ENCODE data around the gene SP100. TPM values are rescaled to one million over a fixed set of nuclear protein-coding genes. Genes with fewer than 3 reads are reported as not detected.

SP100 gene
- total and polyA plus RNA-seq, 4 donors: 56.2 to 128 (median 81.1) TPM

GRCh38 chr2:230471074-230471473 lies 55.1 kb downstream of the SP100 start:
- no peak for TF ChIP-seq CTCF (IDR thresholded peaks at IDR 0.05; ENCODE audit: control extremely low read depth, extremely low read depth)
- H3K9me3 ChIP-seq (ENCODE audit: control insufficient read depth in 4 of 4, insufficient read depth in 3 of 4, low read length in 3 of 4): peaks cover 0 to 2% (median 0%) of the 10 kb centered on the region in 4 donors
- DNase-seq (no peak), ATAC-seq (ENCODE audit: insufficient read depth, low FRiP score) (no peak)
- no peak overlapping the region for H3K4me3 ChIP-seq
- no peaks in the 10 kb centered on the region for H3K27me3 ChIP-seq (ENCODE audit: control insufficient read depth in 3 of 3, insufficient read depth in 3 of 3, low read length in 2 of 3)
- H3K4me1 ChIP-seq (ENCODE audit: control insufficient read depth in 5 of 5, insufficient read depth in 5 of 5, low read length in 5 of 5): peaks cover 0 to 2% (median 0%) of the 10 kb centered on the region in 5 donors
- no peak overlapping the region for H3K27ac ChIP-seq (ENCODE audit: low read depth in 1 of 2, low read length in 1 of 2)
- H3K9ac ChIP-seq (ENCODE audit: insufficient read depth in 1 of 2, low read length in 2 of 2): no peak overlapping the region
- whole genome bisulfite sequencing, 2 donors: 90% methylated on average over 4 of the region's 4 CpGs
- peaks cover 20 to 33% (median 22%) of the 10 kb centered on the region in 4 donors for H3K36me3 ChIP-seq (ENCODE audit: control insufficient read depth in 4 of 4, insufficient read depth in 4 of 4, low read length in 4 of 4)

DNA sequence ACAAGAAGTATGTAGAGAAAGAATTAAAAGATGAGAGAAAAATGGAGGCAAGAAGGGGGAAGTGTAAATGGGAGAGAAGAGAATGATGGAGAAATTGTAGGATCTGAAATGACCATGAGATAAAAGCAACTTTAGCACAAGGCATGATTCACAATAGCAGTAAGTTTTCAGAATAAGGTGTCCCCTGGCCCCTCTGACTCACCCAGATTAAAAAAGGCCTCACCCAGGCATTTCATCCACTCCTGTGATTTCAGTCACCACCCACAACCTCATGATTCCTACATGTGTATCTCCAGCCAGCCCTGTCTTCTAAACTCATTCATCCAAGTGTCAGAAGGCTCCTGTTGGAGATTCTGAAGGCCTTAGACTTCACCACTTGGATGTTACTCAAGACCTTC lies 56.6 kb downstream of the SP100 start:
- DNase-seq (no peak), ATAC-seq (ENCODE audit: insufficient read depth, low FRiP score) (no peak)
- H3K4me1 ChIP-seq (ENCODE audit: control insufficient read depth in 5 of 5, insufficient read depth in 5 of 5, low read length in 5 of 5): peaks cover 0 to 2% (median 0%) of the 10 kb centered on the region in 5 donors
- peaks cover 13 to 21% (median 18%) of the 10 kb centered on the region in 4 donors for H3K36me3 ChIP-seq (ENCODE audit: control insufficient read depth in 4 of 4, insufficient read depth in 4 of 4, low read length in 4 of 4)
- TF ChIP-seq CTCF (IDR thresholded peaks at IDR 0.05; ENCODE audit: control extremely low read depth, extremely low read depth): no peak
- H3K27me3 ChIP-seq (ENCODE audit: control insufficient read depth in 3 of 3, insufficient read depth in 3 of 3, low read length in 2 of 3): no peaks in the 10 kb centered on the region
- H3K9me3 ChIP-seq (ENCODE audit: control insufficient read depth in 4 of 4, insufficient read depth in 3 of 4, low read length in 3 of 4): peaks cover 0 to 2% (median 0%) of the 10 kb centered on the region in 4 donors
- no peak overlapping the region for H3K4me3 ChIP-seq
- no peak overlapping the region for H3K9ac ChIP-seq (ENCODE audit: insufficient read depth in 1 of 2, low read length in 2 of 2)
- no peak overlapping the region for H3K27ac ChIP-seq (ENCODE audit: low read depth in 1 of 2, low read length in 1 of 2)

- peaks cover 0 to 2% (median 0%) of the 10 kb centered on the region in 4 donors for H3K9me3 ChIP-seq (ENCODE audit: control insufficient read depth in 4 of 4, insufficient read depth in 3 of 4, low read length in 3 of 4)
- no peaks in the 10 kb centered on the region for H3K27me3 ChIP-seq (ENCODE audit: control insufficient read depth in 3 of 3, insufficient read depth in 3 of 3, low read length in 2 of 3)
- H3K36me3 ChIP-seq (ENCODE audit: control insufficient read depth in 4 of 4, insufficient read depth in 4 of 4, low read length in 4 of 4): peaks cover 6 to 23% (median 16%) of the 10 kb centered on the region in 4 donors
- peak overlapping the region in 1 of 2 donors; percentile 47 for H3K27ac ChIP-seq (ENCODE audit: low read depth in 1 of 2, low read length in 1 of 2)
- no peak overlapping the region for H3K4me3 ChIP-seq
- DNase-seq (peak in 1 of 3 donors; percentile 11), ATAC-seq (ENCODE audit: insufficient read depth, low FRiP score) (no peak)
- peaks cover 0 to 2% (median 0%) of the 10 kb centered on the region in 5 donors for H3K4me1 ChIP-seq (ENCODE audit: control insufficient read depth in 5 of 5, insufficient read depth in 5 of 5, low read length in 5 of 5)
- no peak overlapping the region for H3K9ac ChIP-seq (ENCODE audit: insufficient read depth in 1 of 2, low read length in 2 of 2)
- TF ChIP-seq CTCF (IDR thresholded peaks at IDR 0.05; ENCODE audit: control extremely low read depth, extremely low read depth): no peak
- WGBS, 2 donors: 13 to 43% methylated on average over 3 of the region's 3 CpGs
Observed at GRCh38 chr2:230473378-230473777, 57.4 kb downstream of the SP100 start.

DNA sequence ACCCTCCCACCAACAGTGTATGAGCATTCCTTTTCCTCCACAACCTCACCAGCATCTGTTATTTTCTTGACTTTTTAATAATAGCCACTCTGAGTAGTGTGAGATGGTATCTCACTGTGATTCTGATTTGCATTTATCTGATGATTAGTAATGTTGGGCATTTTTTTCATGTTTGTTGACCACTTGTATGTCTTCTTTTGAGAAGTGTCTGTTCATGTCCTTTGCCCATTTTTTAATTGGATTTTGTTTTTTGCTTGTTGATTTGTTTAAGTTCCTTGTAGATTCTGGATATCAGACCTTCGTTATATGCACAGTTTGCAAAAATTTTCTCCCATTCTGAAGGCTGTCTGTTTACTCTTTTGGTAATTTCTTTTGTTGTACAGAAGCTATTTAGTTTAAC lies 59.1 kb downstream of the SP100 start:
- 93 to 94% methylated on average over 1 of the region's 1 CpG for WGBS, 2 donors
- peaks cover 0 to 2% (median 0%) of the 10 kb centered on the region in 5 donors for H3K4me1 ChIP-seq (ENCODE audit: control insufficient read depth in 5 of 5, insufficient read depth in 5 of 5, low read length in 5 of 5)
- ATAC-seq (ENCODE audit: insufficient read depth, low FRiP score): no peak
- H3K4me3 ChIP-seq: no peak overlapping the region
- peaks cover 9 to 25% (median 13%) of the 10 kb centered on the region in 4 donors for H3K36me3 ChIP-seq (ENCODE audit: control insufficient read depth in 4 of 4, insufficient read depth in 4 of 4, low read length in 4 of 4)
- no peaks in the 10 kb centered on the region for H3K27me3 ChIP-seq (ENCODE audit: control insufficient read depth in 3 of 3, insufficient read depth in 3 of 3, low read length in 2 of 3)
- no peak overlapping the region for H3K9ac ChIP-seq (ENCODE audit: insufficient read depth in 1 of 2, low read length in 2 of 2)
- peaks cover 0 to 2% (median 0%) of the 10 kb centered on the region in 4 donors for H3K9me3 ChIP-seq (ENCODE audit: control insufficient read depth in 4 of 4, insufficient read depth in 3 of 4, low read length in 3 of 4)
- TF ChIP-seq CTCF (IDR thresholded peaks at IDR 0.05; ENCODE audit: control extremely low read depth, extremely low read depth): no peak
- no peak overlapping the region for H3K27ac ChIP-seq (ENCODE audit: low read depth in 1 of 2, low read length in 1 of 2)
- no peak for DNase-seq

Data from lung (tissue), 12 donors.